ENCODE data around the gene SCYL1.
A peak's percentile ranks its signal among the peaks of the same experiment; 100 is the strongest.

DNA sequence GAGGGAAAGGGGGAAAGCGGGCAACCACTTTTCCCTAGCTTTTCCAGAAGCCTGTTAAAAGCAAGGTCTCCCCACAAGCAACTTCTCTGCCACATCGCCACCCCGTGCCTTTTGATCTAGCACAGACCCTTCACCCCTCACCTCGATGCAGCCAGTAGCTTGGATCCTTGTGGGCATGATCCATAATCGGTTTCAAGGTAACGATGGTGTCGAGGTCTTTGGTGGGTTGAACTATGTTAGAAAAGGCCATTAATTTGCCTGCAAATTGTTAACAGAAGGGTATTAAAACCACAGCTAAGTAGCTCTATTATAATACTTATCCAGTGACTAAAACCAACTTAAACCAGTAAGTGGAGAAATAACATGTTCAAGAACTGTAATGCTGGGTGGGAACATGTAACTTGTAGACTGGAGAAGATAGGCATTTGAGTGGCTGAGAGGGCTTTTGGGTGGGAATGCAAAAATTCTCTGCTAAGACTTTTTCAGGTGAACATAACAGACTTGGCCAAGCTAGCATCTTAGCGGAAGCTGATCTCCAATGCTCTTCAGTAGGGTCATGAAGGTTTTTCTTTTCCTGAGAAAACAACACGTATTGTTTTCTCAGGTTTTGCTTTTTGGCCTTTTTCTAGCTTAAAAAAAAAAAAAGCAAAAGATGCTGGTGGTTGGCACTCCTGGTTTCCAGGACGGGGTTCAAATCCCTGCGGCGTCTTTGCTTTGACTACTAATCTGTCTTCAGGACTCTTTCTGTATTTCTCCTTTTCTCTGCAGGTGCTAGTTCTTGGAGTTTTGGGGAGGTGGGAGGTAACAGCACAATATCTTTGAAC is 19.2 kb upstream of the SCYL1 start:
- TF ChIP-seq POLR2AphosphoS5 (IDR thresholded peaks at IDR 0.05; ENCODE audit: low read depth, low read length) (peak; percentile 94), TAF1 (IDR thresholded peaks at IDR 0.05; ENCODE audit: low read depth, low read length) (no peak), POLR2A (IDR thresholded peaks at IDR 0.05; ENCODE audit: low read depth, low read length) (peak; percentile 94)
